Vagina (tissue), 2 donors: ENCODE results near the gene CACNA1C.

Source experiments
- CTCF ChIP-seq, 3 experiments: fragments of 450-650 bp in 2 of 3; fragments of 200-600 bp in 1 of 3; sonication (generic) in 1 of 3; IDR thresholded peaks; one replicate each; pipeline ENCODE4 v1.5.1; 2017 to 2019; ENCODE audit warnings: antibody characterized with exemption in 3 of 3, mild to moderate bottlenecking in 2 of 3, moderate library complexity in 2 of 3
- POLR2A ChIP-seq, 2 donors: fragments of 450-650 bp; IDR thresholded peaks; one replicate each; pipeline ENCODE4 v1.6.1; 2017; ENCODE audit warnings: antibody characterized with exemption in 2 of 2, mild to moderate bottlenecking in 2 of 2, moderate library complexity in 2 of 2

- TF ChIP-seq CTCF (IDR thresholded peaks at IDR 0.05) (no peak), POLR2A (IDR thresholded peaks at IDR 0.05) (no peak)
These were observed 359.0 kb downstream of the CACNA1C start for GRCh38 chr12:2411616-2412304.
